GM12878 (cell line): ENCODE data around the gene RAP2B. TPM values are rescaled to one million over a fixed set of nuclear protein-coding genes. Genes with fewer than 3 reads are reported as not detected.

Experiments used
- CEBPB ChIP-seq, 2 experiments: fragments of 150-350 bp in 1 of 2; IDR thresholded peaks; 2 replicates each; pipeline ENCODE4 v1.6.1; 2012 to 2014; ENCODE audit warnings: low read depth in 2 of 2, low read length in 2 of 2, borderline replicate concordance in 1 of 2, inconsistent platforms in 1 of 2
- EGR1 ChIP-seq, 2 experiments: IDR thresholded peaks; 1 replicate in 1 of 2; 2 replicates in 1 of 2; pipeline ENCODE4 v1.6.1; 2011 to 2012; ENCODE audit warnings: low read depth in 2 of 2, low read length in 2 of 2, borderline replicate concordance in 1 of 2, mild to moderate bottlenecking in 1 of 2, moderate library complexity in 1 of 2
- GATAD2B ChIP-seq: fragments of 450-650 bp; conservative IDR thresholded peaks from 2 replicates; pipeline ENCODE4 v1.6.1; 2017; ENCODE audit warnings: low read depth, mild to moderate bottlenecking, moderate library complexity
- JUNB ChIP-seq: IDR thresholded peaks from 2 replicates; pipeline ENCODE4 v1.6.1; 2016; ENCODE audit warnings: antibody characterized with exemption, mild to moderate bottlenecking
- LARP7 ChIP-seq: fragments of 450-650 bp; IDR thresholded peaks from 2 replicates; pipeline ENCODE4 v1.6.1; 2017; ENCODE audit warnings: mild to moderate bottlenecking
- MEF2A ChIP-seq: IDR thresholded peaks from 2 replicates; pipeline ENCODE4 v1.6.1; 2011; ENCODE audit warnings: low read depth, mild to moderate bottlenecking, low read length, moderate library complexity; ENCODE audit not compliant: insufficient read depth
- MEF2B ChIP-seq: fragments of 450-650 bp; IDR thresholded peaks from 2 replicates; pipeline ENCODE4 v1.6.1; 2018; ENCODE audit warnings: mild to moderate bottlenecking, moderate library complexity; ENCODE audit not compliant: partially characterized antibody, poor library complexity, severe bottlenecking
- NFIC ChIP-seq: IDR thresholded peaks from 2 replicates; pipeline ENCODE4 v1.6.1; 2012; ENCODE audit warnings: low read depth, mild to moderate bottlenecking, inconsistent platforms, low read length, moderate library complexity
- PBX3 ChIP-seq: IDR thresholded peaks from 2 replicates; pipeline ENCODE4 v1.6.1; 2011; ENCODE audit warnings: mild to moderate bottlenecking, low read depth, low read length, moderate library complexity; ENCODE audit not compliant: insufficient replicate concordance
- RAD51 ChIP-seq: fragments of 450-650 bp; IDR thresholded peaks from 2 replicates; pipeline ENCODE4 v1.6.1; 2016; ENCODE audit warnings: moderate library complexity, mild to moderate bottlenecking, inconsistent platforms
- REST ChIP-seq: IDR thresholded peaks from 2 replicates; pipeline ENCODE4 v1.6.1; 2012; ENCODE audit warnings: mild to moderate bottlenecking, low read depth, low read length
- SIN3A ChIP-seq: IDR thresholded peaks from 2 replicates; pipeline ENCODE4 v1.6.1; 2012; ENCODE audit warnings: low read depth, low read length, improper control_type of control experiment
- SIX5 ChIP-seq: IDR thresholded peaks from 2 replicates; pipeline ENCODE4 v1.6.1; 2011; ENCODE audit warnings: mild to moderate bottlenecking, low read depth, low read length, moderate library complexity; ENCODE audit not compliant: severe bottlenecking
- SKIL ChIP-seq: fragments of 450-650 bp; IDR thresholded peaks from 2 replicates; pipeline ENCODE4 v1.6.1; 2017; ENCODE audit warnings: mild to moderate bottlenecking, low read depth, inconsistent platforms; ENCODE audit not compliant: poor library complexity, severe bottlenecking
- SMAD1 ChIP-seq: fragments of 450-650 bp; IDR thresholded peaks from 2 replicates; pipeline ENCODE4 v1.6.1; 2018; ENCODE audit warnings: mild to moderate bottlenecking, low read depth; ENCODE audit not compliant: partially characterized antibody
- SREBF1 ChIP-seq: IDR thresholded peaks from 2 replicates; pipeline ENCODE4 v1.6.1; 2012; ENCODE audit warnings: mild to moderate bottlenecking, low read length
- TAF1 ChIP-seq: IDR thresholded peaks from 2 replicates; pipeline ENCODE4 v1.6.1; 2011; ENCODE audit warnings: mild to moderate bottlenecking, low read depth, low read length, borderline replicate concordance
- TBL1XR1 ChIP-seq: IDR thresholded peaks from 2 replicates; pipeline ENCODE4 v1.6.1; 2012; ENCODE audit warnings: low read depth, low read length, improper control_type of control experiment
- TCF3 ChIP-seq: IDR thresholded peaks from 2 replicates; pipeline ENCODE4 v1.6.1; 2012; ENCODE audit warnings: low read depth, mild to moderate bottlenecking, low read length, borderline replicate concordance; ENCODE audit not compliant: insufficient read depth
- YY1 ChIP-seq: IDR thresholded peaks from 2 replicates; pipeline ENCODE4 v1.6.1; 2011; ENCODE audit warnings: low read depth, mild to moderate bottlenecking, low read length
- ZBED1 ChIP-seq: IDR thresholded peaks from 2 replicates; pipeline ENCODE4 v1.6.1; 2016; ENCODE audit warnings: borderline replicate concordance
- ZNF274 ChIP-seq: IDR thresholded peaks from one replicate; pipeline ENCODE4 v1.8.0; 2011; ENCODE audit not compliant: insufficient read length, insufficient read depth
- ZNF622 ChIP-seq: fragments of 450-650 bp; IDR thresholded peaks from 2 replicates; pipeline ENCODE4 v1.6.1; 2017; ENCODE audit warnings: mild to moderate bottlenecking, inconsistent platforms
- polyA plus RNA-seq, 11 experiments: library from polyadenylated mRNA; depleted of rRNA in 4 of 11; unstranded in 6 of 11; stranded (reverse) in 5 of 11; fragments of >200 nt; fragmentation: Nextera tagmentation in 4 of 11; fragmentation: Illumina TruSeq in 1 of 11; extraction: Ambion mirVana in 4 of 11; extraction: Trizol in 1 of 11; gene quantifications; 1 replicate in 1 of 11; 2 replicates in 10 of 11; pipeline versions ENCODE4 v1.2.1 to v1.2.3, GENCODE V29; 2011 to 2016; ENCODE audit warnings: inconsistent platforms in 2 of 11, missing spikeins in 2 of 11, low read depth in 1 of 11
- total RNA-seq, 4 experiments: library from RNA; depleted of rRNA in 3 of 4; stranded (reverse); fragments of >200 nt in 3 of 4; fragmentation: Illumina TruSeq in 1 of 4; extraction: Trizol in 1 of 4; gene quantifications; 2 replicates each; pipeline versions ENCODE4 v1.2.1 to v1.2.3, GENCODE V29; 2013 to 2021

Gene RAP2B
- total and polyA plus RNA-seq, 10 of the 15 experiments (the other 5 are each of a cell fraction or from before 2014, with no cell fraction given), result 5.9 to 21.3 (median 12.0) TPM

GRCh38 chr3:153130312-153130977 is 31.6 kb upstream of the RAP2B start (continued):
- TF ChIP-seq MEF2B (peak; percentile 71), EGR1 (IDR thresholded peaks at IDR 0.05; ENCODE audit: borderline replicate concordance in 1 of 2, low read depth in 2 of 2, low read length in 2 of 2) (no peak), TCF3 (no peak), GATAD2B (no peak), LARP7 (no peak), SMAD1 (no peak), CEBPB (IDR thresholded peaks at IDR 0.05; ENCODE audit: borderline replicate concordance in 1 of 2, low read depth in 2 of 2, low read length in 2 of 2) (no peak), MEF2A (peak; percentile 43; the same call in 1 of the 2 replicates), ZBED1 (no peak), RAD51 (no peak), ZNF622 (no peak), PBX3 (peak; percentile 13), SKIL (peak; percentile 63), ZNF274 (no peak), TAF1 (no peak), SREBF1 (no peak), REST (no peak), JUNB (peak; percentile 82), YY1 (no peak), SIN3A (no peak), SIX5 (no peak), TBL1XR1 (peak; percentile 54; the same call in 1 of the 2 replicates), NFIC (peak; percentile 85)
